Muscle layer of duodenum (tissue), 2 donors: ENCODE results near the gene NPAS3.

Source experiments
- H3K27ac ChIP-seq: one replicate; pipeline ENCODE4 v1.7.0; 2013; ENCODE audit warnings: mild to moderate bottlenecking, low read length
- H3K27me3 ChIP-seq: one replicate; pipeline ENCODE4 v1.7.0; 2013; ENCODE audit warnings: low read depth, mild to moderate bottlenecking, control low read depth, low read length
- H3K36me3 ChIP-seq, 2 donors: one replicate each; pipeline ENCODE4 v1.7.0; 2013; ENCODE audit warnings: low read length in 2 of 2, control low read depth in 1 of 2, mild to moderate bottlenecking in 1 of 2; ENCODE audit not compliant: insufficient read depth in 2 of 2, control insufficient read depth in 1 of 2
- H3K4me1 ChIP-seq, 2 donors: one replicate each; pipeline ENCODE4 v1.7.0; 2013; ENCODE audit warnings: low read length in 2 of 2, mild to moderate bottlenecking in 2 of 2, control low read depth in 1 of 2, moderate library complexity in 1 of 2; ENCODE audit not compliant: insufficient read depth in 2 of 2, control insufficient read depth in 1 of 2
- H3K4me3 ChIP-seq, 2 donors: one replicate each; pipeline ENCODE4 v1.7.0; 2013; ENCODE audit warnings: low read length in 2 of 2, low read depth in 1 of 2, mild to moderate bottlenecking in 1 of 2
- H3K9me3 ChIP-seq, 2 donors: one replicate each; pipeline ENCODE4 v1.7.0; 2013; ENCODE audit warnings: low read length in 2 of 2, control low read depth in 1 of 2, mild to moderate bottlenecking in 1 of 2; ENCODE audit not compliant: control insufficient read depth in 1 of 2
- donor health status: healthy.

The NPAS3 gene

GRCh38 chr14:33393231-33393894 lies 454.7 kb downstream of the NPAS3 start:
- no peak overlapping the region for H3K27ac ChIP-seq
- H3K36me3 ChIP-seq: no peaks in the 10 kb centered on the region
- H3K9me3 ChIP-seq: no peaks in the 10 kb centered on the region
- no peaks in the 10 kb centered on the region for H3K4me1 ChIP-seq
- H3K4me3 ChIP-seq: no peak overlapping the region
- H3K27me3 ChIP-seq: no peaks in the 10 kb centered on the region

- Histone ChIP-seq H3K4me1 (no peaks in the 10 kb centered on the region), H3K27me3 (no peaks in the 10 kb centered on the region), H3K27ac (no peak overlapping the region), H3K4me3 (no peak overlapping the region), H3K36me3 (no peaks in the 10 kb centered on the region), H3K9me3 (no peaks in the 10 kb centered on the region)
Measured at GRCh38 chr14:33393895-33394368, 455.3 kb downstream of the NPAS3 start.

GRCh38 chr14:33401311-33401710 lies 462.6 kb downstream of the NPAS3 start:
- H3K4me1 ChIP-seq: no peaks in the 10 kb centered on the region
- H3K27me3 ChIP-seq: no peaks in the 10 kb centered on the region
- no peaks in the 10 kb centered on the region for H3K36me3 ChIP-seq
- H3K9me3 ChIP-seq: peaks cover 0 to 9% of the 10 kb centered on the region in 2 donors
- H3K27ac ChIP-seq: no peak overlapping the region
- no peak overlapping the region for H3K4me3 ChIP-seq

DNA sequence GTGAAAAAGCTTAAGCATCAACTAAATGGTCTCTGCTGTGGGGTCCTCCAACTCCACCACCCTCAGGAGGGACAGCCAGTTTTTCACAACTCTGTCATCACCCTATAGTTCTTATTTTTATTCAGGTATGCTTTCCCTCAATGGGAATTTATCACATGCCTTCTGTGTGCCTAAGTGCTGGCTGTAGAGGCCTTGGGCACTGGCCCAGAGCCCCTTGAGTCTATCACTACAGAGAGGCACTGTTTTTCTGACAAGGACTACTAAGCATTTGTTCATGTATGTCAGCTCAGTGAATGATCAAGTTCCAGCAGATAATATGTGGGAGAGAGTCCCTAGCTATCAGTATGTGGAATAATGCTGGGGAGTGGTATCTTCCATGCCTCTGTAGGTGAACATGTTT lies 463.9 kb downstream of the NPAS3 start:
- Histone ChIP-seq H3K27ac (no peak overlapping the region), H3K27me3 (no peaks in the 10 kb centered on the region), H3K4me3 (no peak overlapping the region), H3K36me3 (no peaks in the 10 kb centered on the region), H3K9me3 (peaks cover 0 to 9% of the 10 kb centered on the region in 2 donors), H3K4me1 (no peaks in the 10 kb centered on the region)

- no peaks in the 10 kb centered on the region for H3K4me1 ChIP-seq
Measured at GRCh38 chr14:33404054-33404453, 465.4 kb downstream of the NPAS3 start.

DNA sequence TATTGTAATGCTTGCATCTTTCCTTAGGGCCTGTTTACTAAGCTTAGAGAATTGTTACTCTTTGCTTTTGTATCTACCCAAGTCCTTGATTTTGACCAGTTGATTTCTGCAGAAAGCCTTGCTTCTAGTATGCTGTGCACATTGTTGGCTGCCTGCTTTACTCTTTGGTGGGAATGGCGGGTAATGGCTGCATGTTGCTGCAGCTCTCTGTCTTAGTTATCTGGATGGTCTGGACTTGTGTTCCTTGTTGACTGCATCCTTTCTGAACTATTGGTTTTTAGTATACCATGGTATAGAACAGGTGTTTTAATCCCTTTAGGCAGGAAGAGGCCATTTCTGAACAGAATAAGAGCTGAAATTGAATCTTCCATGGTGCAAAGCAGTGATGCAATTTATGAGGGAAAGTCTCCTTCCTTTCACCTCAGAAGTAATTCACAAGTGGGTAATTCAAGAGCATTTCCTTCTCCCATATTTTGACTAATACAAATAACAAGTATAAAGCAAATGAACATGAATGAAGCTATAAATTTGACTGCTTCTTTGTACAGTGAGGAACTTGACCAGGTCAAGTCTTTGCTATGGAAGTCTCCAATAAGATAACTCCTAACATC lies 466.4 kb downstream of the NPAS3 start:
- Histone ChIP-seq H3K4me1 (no peaks in the 10 kb centered on the region), H3K27ac (no peak overlapping the region)

More at GRCh38 chr14:33404054-33404453, 465.4 kb downstream of the NPAS3 start:
- Histone ChIP-seq H3K27ac (no peak overlapping the region), H3K9me3 (peaks cover 0 to 9% of the 10 kb centered on the region in 2 donors), H3K27me3 (no peaks in the 10 kb centered on the region), H3K4me3 (no peak overlapping the region), H3K36me3 (no peaks in the 10 kb centered on the region)

GRCh38 chr14:33406766-33407165 lies 468.1 kb downstream of the NPAS3 start:
- no peaks in the 10 kb centered on the region for H3K27me3 ChIP-seq
- H3K9me3 ChIP-seq: peaks cover 0 to 9% of the 10 kb centered on the region in 2 donors
- H3K4me1 ChIP-seq: no peaks in the 10 kb centered on the region
- no peak overlapping the region for H3K4me3 ChIP-seq
- H3K27ac ChIP-seq: no peak overlapping the region
- no peaks in the 10 kb centered on the region for H3K36me3 ChIP-seq

More for the DNA sequence above, 466.4 kb downstream of the NPAS3 start:
- no peaks in the 10 kb centered on the region for H3K36me3 ChIP-seq
- H3K9me3 ChIP-seq: peaks cover 0 to 9% of the 10 kb centered on the region in 2 donors
- H3K4me3 ChIP-seq: no peak overlapping the region
- no peaks in the 10 kb centered on the region for H3K27me3 ChIP-seq

DNA sequence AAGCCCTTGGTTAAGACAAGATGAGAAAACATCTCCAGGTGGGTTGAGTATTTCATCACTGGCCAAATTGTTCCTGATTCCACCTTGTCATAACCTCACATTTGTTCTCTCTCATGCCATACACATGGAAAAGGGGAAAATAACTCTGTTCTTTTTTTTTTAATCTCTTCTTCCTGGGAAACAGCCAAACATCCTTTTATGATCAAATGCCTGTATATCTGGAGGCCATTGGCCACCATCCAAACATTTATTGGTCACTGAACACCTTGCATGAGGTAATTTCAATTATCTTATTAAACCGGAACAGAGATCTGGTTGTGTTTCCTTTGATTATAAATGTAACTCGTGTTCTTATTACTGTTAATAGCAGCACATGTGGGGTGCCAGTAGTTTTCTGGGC lies 469.6 kb downstream of the NPAS3 start:
- no peaks in the 10 kb centered on the region for H3K4me1 ChIP-seq
- no peak overlapping the region for H3K4me3 ChIP-seq
- H3K36me3 ChIP-seq: no peaks in the 10 kb centered on the region
- no peaks in the 10 kb centered on the region for H3K27me3 ChIP-seq
- H3K27ac ChIP-seq: no peak overlapping the region
- peaks cover 0 to 9% of the 10 kb centered on the region in 2 donors for H3K9me3 ChIP-seq

DNA sequence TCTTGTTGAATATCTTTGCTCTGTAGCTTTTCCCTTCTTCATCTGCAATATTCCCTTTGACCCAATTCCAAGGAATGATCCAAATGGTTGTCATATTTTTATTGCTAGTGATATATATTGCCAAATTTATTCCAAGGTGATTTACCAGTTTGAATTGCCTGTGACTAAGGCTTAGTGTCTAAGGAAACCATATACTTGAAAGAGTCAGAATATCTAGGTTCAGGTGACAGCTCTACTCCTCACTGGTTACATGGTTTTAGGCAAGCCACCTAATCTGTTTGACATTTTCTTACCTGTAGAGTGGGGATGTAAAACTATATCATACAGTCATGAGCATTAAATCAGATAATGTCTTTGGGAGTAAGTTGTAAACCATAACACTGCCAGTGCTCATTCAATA lies 473.8 kb downstream of the NPAS3 start:
- Histone ChIP-seq H3K36me3 (no peaks in the 10 kb centered on the region), H3K4me1 (no peaks in the 10 kb centered on the region), H3K9me3 (no peaks in the 10 kb centered on the region), H3K27me3 (no peaks in the 10 kb centered on the region), H3K27ac (no peak overlapping the region), H3K4me3 (no peak overlapping the region)

GRCh38 chr14:33413381-33413780 lies 474.7 kb downstream of the NPAS3 start:
- no peak overlapping the region for H3K4me3 ChIP-seq
- H3K9me3 ChIP-seq: no peaks in the 10 kb centered on the region
- H3K36me3 ChIP-seq: no peaks in the 10 kb centered on the region
- H3K27me3 ChIP-seq: no peaks in the 10 kb centered on the region
- no peak overlapping the region for H3K27ac ChIP-seq
- H3K4me1 ChIP-seq: no peaks in the 10 kb centered on the region

GRCh38 chr14:33414041-33414440 lies 475.4 kb downstream of the NPAS3 start:
- Histone ChIP-seq H3K27ac (no peak overlapping the region), H3K9me3 (no peaks in the 10 kb centered on the region), H3K27me3 (no peaks in the 10 kb centered on the region), H3K4me1 (no peaks in the 10 kb centered on the region), H3K4me3 (no peak overlapping the region), H3K36me3 (no peaks in the 10 kb centered on the region)
